Measurements from ENCODE around the gene ITGB6.

GRCh38 chr2:160076914-160077313, 123.2 kb downstream of the ITGB6 start:
- TF ChIP-seq EZH2 (IDR thresholded peaks at IDR 0.05; ENCODE audit: borderline replicate concordance, low read depth, low read length, severe bottlenecking) (no peak), CTCF (IDR thresholded peaks at IDR 0.05; ENCODE audit: borderline replicate concordance, extremely low read depth, low read length, poor library complexity, severe bottlenecking) (no peak)
